Measurements from ENCODE around the gene PAQR9.
A peak's percentile ranks its signal among the peaks of the same experiment; 100 is the strongest.

PAQR9 gene

GRCh38 chr3:142963516-142964448 is at the start of gene PAQR9:
Gene PAQR9, minus strand, starts transcription at chr3:142963674. Its CDS starts 338 bp downstream, at chr3:142963336.
- peaks cover 28% of the 10 kb centered on the region for H3K4me1 Mint-ChIP-seq
- peaks cover 30% of the 10 kb centered on the region for H3K27me3 Mint-ChIP-seq (ENCODE audit: low read depth, poor library complexity)
- peak; percentile 81 for DNase-seq
- H3K9me3 Mint-ChIP-seq, result peaks cover 6% of the 10 kb centered on the region
- H3K4me3 Mint-ChIP-seq, result peak within 1 kb of the TSS; percentile 92
- H3K27ac Mint-ChIP-seq, result no peak within 1 kb of the TSS
- no peak for TF ChIP-seq CTCF (IDR thresholded peaks at IDR 0.05)
- H3K36me3 Mint-ChIP-seq (ENCODE audit: low read depth), result peaks cover 8% of the 10 kb centered on the region

GRCh38 chr3:143011705-143012104 is 48.2 kb upstream of the PAQR9 start:
- Mint-ChIP-seq H3K27me3 (ENCODE audit: low read depth, poor library complexity) (no peaks in the 10 kb centered on the region), H3K4me3 (no peak overlapping the region), H3K4me1 (peaks cover 20% of the 10 kb centered on the region)

GRCh38 chr3:143010024-143010423 is 46.5 kb upstream of the PAQR9 start:
- H3K4me3 Mint-ChIP-seq, result no peak overlapping the region
- H3K36me3 Mint-ChIP-seq (ENCODE audit: low read depth), result peaks cover 39% of the 10 kb centered on the region
- peak overlapping the region; percentile 37 for H3K27ac Mint-ChIP-seq
- peaks cover 20% of the 10 kb centered on the region for H3K4me1 Mint-ChIP-seq
- H3K9me3 Mint-ChIP-seq, result peaks cover 19% of the 10 kb centered on the region
- no peaks in the 10 kb centered on the region for H3K27me3 Mint-ChIP-seq (ENCODE audit: low read depth, poor library complexity)
- TF ChIP-seq CTCF (IDR thresholded peaks at IDR 0.05), result no peak
- DNase-seq, result no peak

More at GRCh38 chr3:143011705-143012104, 48.2 kb upstream of the PAQR9 start:
- no peak for TF ChIP-seq CTCF (IDR thresholded peaks at IDR 0.05)
- DNase-seq, result no peak
- peaks cover 38% of the 10 kb centered on the region for H3K36me3 Mint-ChIP-seq (ENCODE audit: low read depth)
- peaks cover 11% of the 10 kb centered on the region for H3K9me3 Mint-ChIP-seq
- peak overlapping the region; percentile 4 for H3K27ac Mint-ChIP-seq

GRCh38 chr3:143004823-143005222 is 41.3 kb upstream of the PAQR9 start:
- Mint-ChIP-seq H3K9me3 (peaks cover 19% of the 10 kb centered on the region), H3K27me3 (ENCODE audit: low read depth, poor library complexity) (no peaks in the 10 kb centered on the region), H3K4me3 (peak overlapping the region; percentile 22), H3K36me3 (ENCODE audit: low read depth) (peaks cover 33% of the 10 kb centered on the region), H3K4me1 (peaks cover 45% of the 10 kb centered on the region), H3K27ac (no peak overlapping the region)
- TF ChIP-seq CTCF (IDR thresholded peaks at IDR 0.05), result no peak
- no peak for DNase-seq

- TF ChIP-seq CTCF (IDR thresholded peaks at IDR 0.05), result no peak
- DNase-seq, result no peak
- H3K27ac Mint-ChIP-seq, result peak overlapping the region; percentile 100
- H3K27me3 Mint-ChIP-seq (ENCODE audit: low read depth, poor library complexity), result no peaks in the 10 kb centered on the region
- peaks cover 39% of the 10 kb centered on the region for H3K4me1 Mint-ChIP-seq
- peaks cover 16% of the 10 kb centered on the region for H3K9me3 Mint-ChIP-seq
- H3K36me3 Mint-ChIP-seq (ENCODE audit: low read depth), result peaks cover 30% of the 10 kb centered on the region
- H3K4me3 Mint-ChIP-seq, result peak overlapping the region; percentile 98
Observed at GRCh38 chr3:143002727-143003126, 39.3 kb upstream of the PAQR9 start.

All from nephron progenitor cell (in vitro differentiated cells).